SK-N-SH (cell line): ENCODE results near the gene SERPINH1. TPM values are rescaled to one million over a fixed set of nuclear protein-coding genes. Genes with fewer than 3 reads are reported as not detected.

Source experiments
- CTCF ChIA-PET: fragments of 300-600, 350-600 bp; formaldehyde crosslinking; extraction: SDS; loops from one replicate; lab custom pipeline; 2021; lab: Yijun Ruan, JAX
- POLR2A ChIA-PET: fragments of 350-600 bp; sonication (Branson Sonifier 250); formaldehyde crosslinking; extraction: SDS; loops from one replicate; lab custom pipeline; 2020; ENCODE audit warnings: antibody characterized with exemption, inconsistent platforms; lab: Yijun Ruan, JAX
- DNase-seq: peaks from one replicate; pipeline ENCODE4 v3.0.0; 2012
- H2AFZ ChIP-seq: fragments of 200-600 bp; sonication (generic); 2 replicates; pipeline ENCODE4 v1.8.1; 2016; ENCODE audit warnings: antibody characterized with exemption, mild to moderate bottlenecking, low read depth
- H3F3A ChIP-seq: fragments of 200-600 bp; sonication (generic); replicated peaks from 2 replicates; pipeline ENCODE3; 2016; ENCODE audit warnings: antibody characterized with exemption, mild to moderate bottlenecking; ENCODE audit not compliant: insufficient read depth
- H3K27ac ChIP-seq, 2 experiments: fragments of 200-500 bp in 1 of 2; fragments of 200-600 bp in 1 of 2; sonication (Bioruptor generic) in 1 of 2; sonication (generic), shearing (Covaris generic) in 1 of 2; 2 replicates each; pipeline versions ENCODE4 v1.5.1 to v1.6.1; 2014 to 2016; ENCODE audit warnings: low read depth in 2 of 2, inconsistent platforms in 1 of 2, low read length in 1 of 2, mild to moderate bottlenecking in 1 of 2, mixed read lengths in 1 of 2
- H3K27me3 ChIP-seq: fragments of 200-600 bp; sonication (generic), shearing (Covaris generic); 2 replicates; pipeline ENCODE4 v1.6.1; 2016; ENCODE audit warnings: mixed run types; ENCODE audit not compliant: insufficient read depth
- H3K36me3 ChIP-seq, 2 experiments: fragments of 200-500 bp in 1 of 2; fragments of 200-600 bp in 1 of 2; sonication (Bioruptor generic) in 1 of 2; sonication (generic) in 1 of 2; replicated peaks in 1 of 2; 2 replicates each; pipeline versions ENCODE3 to v1.5.1; 2014 to 2016; ENCODE audit warnings: low read length in 1 of 2, mild to moderate bottlenecking in 1 of 2; ENCODE audit not compliant: insufficient read depth in 2 of 2, control insufficient read depth in 1 of 2
- H3K4me1 ChIP-seq, 2 experiments: fragments of 200-500 bp in 1 of 2; fragments of 200-600 bp in 1 of 2; sonication (Bioruptor generic) in 1 of 2; sonication (generic), shearing (Covaris generic) in 1 of 2; 2 replicates each; pipeline versions ENCODE4 v1.5.1 to v1.6.1; 2014 to 2016; ENCODE audit warnings: low read depth in 1 of 2, low read length in 1 of 2, mixed run types in 1 of 2; ENCODE audit not compliant: insufficient read depth in 2 of 2, control insufficient read depth in 1 of 2
- H3K4me2 ChIP-seq: fragments of 200-600 bp; sonication (generic), shearing (Covaris generic); 2 replicates; pipeline ENCODE4 v1.6.1; 2017; ENCODE audit warnings: mixed run types
- H3K4me3 ChIP-seq, 2 experiments: fragments of 200-500 bp in 1 of 2; fragments of 200-600 bp in 1 of 2; sonication (Bioruptor generic) in 1 of 2; sonication (generic), shearing (Covaris generic) in 1 of 2; 2 replicates each; pipeline versions ENCODE4 v1.5.1 to v1.8.1; 2014 to 2016; ENCODE audit warnings: low read depth in 2 of 2, inconsistent platforms in 1 of 2, low read length in 1 of 2, mild to moderate bottlenecking in 1 of 2, mixed read lengths in 1 of 2, moderate library complexity in 1 of 2
- H3K79me2 ChIP-seq: fragments of 200-600 bp; sonication (generic); 2 replicates; pipeline ENCODE4 v1.8.1; 2017; ENCODE audit warnings: mild to moderate bottlenecking; ENCODE audit not compliant: insufficient read depth
- H3K9ac ChIP-seq: fragments of 200-600 bp; sonication (generic); 2 replicates; pipeline ENCODE4 v1.6.1; 2017; ENCODE audit warnings: mixed run types
- H3K9me2 ChIP-seq: fragments of 200-600 bp; sonication (generic); 2 replicates; pipeline ENCODE4 v1.6.1; 2017; ENCODE audit warnings: mixed run types
- H3K9me3 ChIP-seq: fragments of 200-600 bp; sonication (generic); 2 replicates; pipeline ENCODE4 v1.6.1; 2017; ENCODE audit warnings: mixed run types, mild to moderate bottlenecking, moderate library complexity
- H4K20me1 ChIP-seq: fragments of 200-600 bp; sonication (generic); 2 replicates; pipeline ENCODE4 v1.6.1; 2017; ENCODE audit warnings: mild to moderate bottlenecking, mixed run types; ENCODE audit not compliant: insufficient read depth
- CTCF ChIP-seq: fragments of 200-600 bp; sonication (generic); IDR thresholded peaks from 2 replicates; pipeline ENCODE4 v1.6.1; 2017; ENCODE audit warnings: antibody characterized with exemption, mild to moderate bottlenecking, moderate library complexity
- FOSL2 ChIP-seq: IDR thresholded peaks from 2 replicates; pipeline ENCODE4 v1.4.0; 2012; ENCODE audit warnings: low read depth, mild to moderate bottlenecking, moderate library complexity, borderline replicate concordance
- PBX3 ChIP-seq: IDR thresholded peaks from 2 replicates; pipeline ENCODE4; 2012
- POLR2AphosphoS5 ChIP-seq: IDR thresholded peaks from 2 replicates; pipeline ENCODE4 v1.6.1; 2012; ENCODE audit warnings: low read depth, low read length
- RFX5 ChIP-seq: IDR thresholded peaks from 2 replicates; pipeline ENCODE4 v1.6.1; 2012; ENCODE audit warnings: mild to moderate bottlenecking, improper control_type of control experiment, low read length
- TCF12 ChIP-seq: IDR thresholded peaks from 2 replicates; pipeline ENCODE4 v1.4.0; 2012
- USF2 ChIP-seq: fragments of 150-350 bp; IDR thresholded peaks from 2 replicates; pipeline ENCODE4 v1.6.1; 2017; ENCODE audit warnings: antibody characterized with exemption, low read length, low read depth, borderline replicate concordance
- ZBTB33 ChIP-seq: IDR thresholded peaks from 2 replicates; pipeline ENCODE4 v1.4.0; 2012; ENCODE audit warnings: low read depth, borderline replicate concordance
- WGBS: methylation state at CpG from one replicate; pipeline ENCODE4 v1.1.6; 2017; ENCODE audit warnings: low lambda C conversion rate; 5-methylcytosine and 5-hydroxymethylcytosine counted together
- polyA plus RNA-seq, 3 experiments: library from polyadenylated mRNA; depleted of rRNA; stranded (reverse); fragments of >200 nt; gene quantifications; 2 replicates each; pipeline ENCODE4 v1.2.3, GENCODE V29; 2012

The SERPINH1 gene
- polyA plus RNA-seq, 1 of the 3 experiments (the other 2 are of a cell fraction) = 293 TPM

GRCh38 chr11:75548595-75549272 lies 13.3 kb upstream of the SERPINH1 start:
- 91% methylated on average over 5 of the region's 8 CpGs for WGBS

GRCh38 chr11:75549370-75549958 lies 12.6 kb upstream of the SERPINH1 start:
- H3F3A ChIP-seq = peaks cover 5% of the 10 kb centered on the region
- no peaks in the 10 kb centered on the region for H4K20me1 ChIP-seq
- peaks cover 9 to 27% of the 10 kb centered on the region in 2 experiments for H3K4me1 ChIP-seq
- WGBS = 95% methylated on average over 5 of the region's 5 CpGs
- ChIA-PET POLR2A (no interaction called here), CTCF (interaction anchor here (1.0 to 1.5 kb wide), 5 partner anchors 26 to 319 kb away, joined by 3 to 7 read pairs (median 4); no protein-coding TSS in a partner anchor)
- H3K79me2 ChIP-seq = no peaks in the 10 kb centered on the region
- DNase-seq = no peak
- no peak overlapping the region for H2AFZ ChIP-seq
- H3K9me3 ChIP-seq = no peaks in the 10 kb centered on the region
- H3K27ac ChIP-seq = no peak overlapping the region
- H3K27me3 ChIP-seq = no peaks in the 10 kb centered on the region
- H3K4me3 ChIP-seq = no peak overlapping the region
- no peaks in the 10 kb centered on the region for H3K9me2 ChIP-seq
- no peak overlapping the region for H3K4me2 ChIP-seq
- TF ChIP-seq ZBTB33 (no peak), TCF12 (no peak), FOSL2 (no peak), RFX5 (no peak), POLR2AphosphoS5 (no peak), CTCF (no peak), USF2 (no peak)
- no peaks in the 10 kb centered on the region for H3K36me3 ChIP-seq
- no peak overlapping the region for H3K9ac ChIP-seq

More at GRCh38 chr11:75548595-75549272, 13.3 kb upstream of the SERPINH1 start:
- CTCF ChIA-PET = interaction anchor here (0.6 to 1.5 kb wide), 12 partner anchors 11 to 320 kb away, joined by 3 to 7 read pairs (median 4); no protein-coding TSS in a partner anchor
- H3K79me2 ChIP-seq = no peaks in the 10 kb centered on the region
- H3K4me1 ChIP-seq = peaks cover 3 to 22% of the 10 kb centered on the region in 2 experiments
- H4K20me1 ChIP-seq = no peaks in the 10 kb centered on the region
- H3K27ac ChIP-seq = no peak overlapping the region
- no peak overlapping the region for H3K9ac ChIP-seq
- no peak for DNase-seq
- no peaks in the 10 kb centered on the region for H3K9me3 ChIP-seq
- H3K4me2 ChIP-seq = no peak overlapping the region
- no peaks in the 10 kb centered on the region for H3K9me2 ChIP-seq
- POLR2A ChIA-PET = interaction anchor here (0.7 kb wide), 1 partner anchor 13 kb away, joined by 3 read pairs; the partner anchor contains the start of gene SERPINH1
- H3K4me3 ChIP-seq = no peak overlapping the region
- no peak overlapping the region for H2AFZ ChIP-seq
- no peak for TF ChIP-seq PBX3
- TF ChIP-seq, all 33 proteins: peak for 0
- Histone ChIP-seq H3K27me3 (no peaks in the 10 kb centered on the region), H3K36me3 (no peaks in the 10 kb centered on the region), H3F3A (peaks cover 1% of the 10 kb centered on the region)
